Embryonic facial prominence (tissue), 1 donor: Measurements from ENCODE around the gene NRCAM.

Experiments used
- DNase-seq: peaks from one replicate; pipeline ENCODE4 v3.0.0-alpha.2; 2016; ENCODE audit errors: extremely low spot score

NRCAM gene

GRCh38 chr7:108130261-108130660, 326.0 kb downstream of the NRCAM start, which contains the start of gene LAMB4:
LAMB4 (minus strand) TSS chr7:108130361; CDS start chr7:108123164, 7,197 bp downstream.
- no peak for DNase-seq

GRCh38 chr7:108129018-108129965, 326.9 kb downstream of the NRCAM start:
- no peak for DNase-seq

- DNase-seq, result no peak
These were observed 327.7 kb downstream of the NRCAM start for GRCh38 chr7:108128514-108128913.

- no peak for DNase-seq
These were observed 328.8 kb downstream of the NRCAM start for GRCh38 chr7:108127461-108127860.

- DNase-seq, result no peak
These were observed 331.4 kb downstream of the NRCAM start for GRCh38 chr7:108124820-108125219.

- DNase-seq, result no peak
These were observed 334.1 kb downstream of the NRCAM start for GRCh38 chr7:108122181-108122580.

- no peak for DNase-seq
These were observed 335.3 kb downstream of the NRCAM start for GRCh38 chr7:108120933-108121332.

GRCh38 chr7:108120196-108120595, 336.0 kb downstream of the NRCAM start:
- no peak for DNase-seq

GRCh38 chr7:108118959-108119358, 337.3 kb downstream of the NRCAM start:
- no peak for DNase-seq

- DNase-seq, result no peak
These were observed 342.0 kb downstream of the NRCAM start for GRCh38 chr7:108114117-108114841.

- no peak for DNase-seq
These were observed 343.6 kb downstream of the NRCAM start for GRCh38 chr7:108112683-108113082.

GRCh38 chr7:108109221-108109908, 346.9 kb downstream of the NRCAM start:
- DNase-seq, result no peak

GRCh38 chr7:108108131-108108530, 348.1 kb downstream of the NRCAM start:
- no peak for DNase-seq

- DNase-seq, result no peak
These were observed 351.9 kb downstream of the NRCAM start for GRCh38 chr7:108104324-108104723.

- DNase-seq, result no peak
These were observed 352.5 kb downstream of the NRCAM start for GRCh38 chr7:108103558-108104298.

- no peak for DNase-seq
These were observed 353.4 kb downstream of the NRCAM start for GRCh38 chr7:108102671-108103312.

- no peak for DNase-seq
These were observed 354.5 kb downstream of the NRCAM start for GRCh38 chr7:108101759-108102158.

GRCh38 chr7:108099713-108100112, 356.5 kb downstream of the NRCAM start:
- DNase-seq, result no peak

GRCh38 chr7:108097703-108098102, 358.5 kb downstream of the NRCAM start:
- DNase-seq, result no peak
